ENCODE results near the gene ZFP57.

The ZFP57 gene

GRCh38 chr6:29626948-29627754 is 53.8 kb downstream of the ZFP57 start:
- DNase-seq (ENCODE audit: low spot score) = no peak

GRCh38 chr6:29625337-29625930 is 55.5 kb downstream of the ZFP57 start:
- DNase-seq (ENCODE audit: low spot score) = no peak

GRCh38 chr6:29624520-29624961 is 56.4 kb downstream of the ZFP57 start:
- DNase-seq (ENCODE audit: low spot score) = no peak
